ENCODE results near the gene COMMD1. TPM values are rescaled to one million over a fixed set of nuclear protein-coding genes. Genes with fewer than 3 reads are reported as not detected.
"Not testable (repeated sequence)": the region's sequence is repeated elsewhere in the genome, so short reads cannot be mapped to it uniquely, and the experiment has no call there.

Gene COMMD1
- total and polyA plus RNA-seq, 2 donors (not counting 1 experiment from before 2014, with no cell fraction given): 38.6 to 49.3 TPM

GRCh38 chr2:61911510-61911909, 6.0 kb downstream of the COMMD1 start:
- no peak overlapping the region for H3K27ac ChIP-seq (ENCODE audit: insufficient read depth, low read length)
- no peaks in the 10 kb centered on the region for H3K36me3 ChIP-seq (ENCODE audit: control insufficient read depth, insufficient read depth, low read length)
- H3K4me2 ChIP-seq (ENCODE audit: extremely low read depth, insufficient read depth, low read length): no peak overlapping the region
- no peaks in the 10 kb centered on the region for H3K79me2 ChIP-seq (ENCODE audit: control insufficient read depth, insufficient read depth, low read length)
- no peak overlapping the region for H3K9ac ChIP-seq (ENCODE audit: insufficient read depth, low read length)
- H4K20me1 ChIP-seq (ENCODE audit: control insufficient read depth, extremely low read depth, insufficient read depth, low read length): no peaks in the 10 kb centered on the region
- no peak overlapping the region for H3K4me3 ChIP-seq (replicated peaks in 1 of 4; ENCODE audit: control extremely low read depth in 1 of 4, insufficient read depth in 1 of 4, low read depth in 3 of 4, low read length in 4 of 4)
- DNase-seq (ENCODE audit: low read depth in 2 of 2): no peak
- no peak for TF ChIP-seq EZH2 (IDR thresholded peaks at IDR 0.05; ENCODE audit: low read length, missing control alignments)
- TF ChIP-seq, protein P1, sequence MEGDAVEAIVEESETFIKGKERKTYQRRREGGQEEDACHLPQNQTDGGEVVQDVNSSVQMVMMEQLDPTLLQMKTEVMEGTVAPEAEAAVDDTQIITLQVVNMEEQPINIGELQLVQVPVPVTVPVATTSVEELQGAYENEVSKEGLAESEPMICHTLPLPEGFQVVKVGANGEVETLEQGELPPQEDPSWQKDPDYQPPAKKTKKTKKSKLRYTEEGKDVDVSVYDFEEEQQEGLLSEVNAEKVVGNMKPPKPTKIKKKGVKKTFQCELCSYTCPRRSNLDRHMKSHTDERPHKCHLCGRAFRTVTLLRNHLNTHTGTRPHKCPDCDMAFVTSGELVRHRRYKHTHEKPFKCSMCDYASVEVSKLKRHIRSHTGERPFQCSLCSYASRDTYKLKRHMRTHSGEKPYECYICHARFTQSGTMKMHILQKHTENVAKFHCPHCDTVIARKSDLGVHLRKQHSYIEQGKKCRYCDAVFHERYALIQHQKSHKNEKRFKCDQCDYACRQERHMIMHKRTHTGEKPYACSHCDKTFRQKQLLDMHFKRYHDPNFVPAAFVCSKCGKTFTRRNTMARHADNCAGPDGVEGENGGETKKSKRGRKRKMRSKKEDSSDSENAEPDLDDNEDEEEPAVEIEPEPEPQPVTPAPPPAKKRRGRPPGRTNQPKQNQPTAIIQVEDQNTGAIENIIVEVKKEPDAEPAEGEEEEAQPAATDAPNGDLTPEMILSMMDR (conservative IDR thresholded peaks at IDR 0.05 in 1 of 2, IDR thresholded peaks at IDR 0.05 in 1 of 2; ENCODE audit: low read depth in 1 of 2, low read length in 2 of 2): peak in 1 of 2 donors; percentile 12
- no peaks in the 10 kb centered on the region for H3K27me3 ChIP-seq (ENCODE audit: control insufficient read depth, insufficient read depth, low read length)
- no peak overlapping the region for H2AFZ ChIP-seq (ENCODE audit: low read length)
- H3K9me3 ChIP-seq (ENCODE audit: control insufficient read depth, insufficient read depth, low read depth, low read length): no peaks in the 10 kb centered on the region
- H3K4me1 ChIP-seq (ENCODE audit: control insufficient read depth, extremely low read depth, insufficient read depth, low read length): no peaks in the 10 kb centered on the region

DNA sequence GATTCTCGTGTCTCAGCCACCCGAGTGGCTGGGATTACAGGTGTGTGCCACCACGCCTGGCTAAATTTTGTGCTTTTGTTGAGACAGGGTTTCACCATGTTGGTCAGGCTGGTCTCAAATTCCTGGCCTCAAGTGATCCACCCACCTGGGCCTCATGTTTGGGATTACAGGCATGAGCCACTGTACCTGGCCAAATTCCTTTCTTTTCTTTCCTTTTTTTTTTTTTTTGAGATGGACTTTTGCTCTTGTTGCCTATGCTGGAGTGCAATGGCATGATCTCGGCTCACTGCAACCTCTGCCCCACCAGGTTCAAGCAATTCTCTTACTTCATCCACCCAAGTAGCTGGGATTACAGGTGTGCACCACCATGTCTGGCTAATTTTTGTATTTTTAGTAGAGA, 9.3 kb downstream of the COMMD1 start:
- H3K36me3 ChIP-seq (ENCODE audit: control insufficient read depth, insufficient read depth, low read length); H3K4me1 ChIP-seq (ENCODE audit: control insufficient read depth, extremely low read depth, insufficient read depth, low read length); H4K20me1 ChIP-seq (ENCODE audit: control insufficient read depth, extremely low read depth, insufficient read depth, low read length); H3K9ac ChIP-seq (ENCODE audit: insufficient read depth, low read length); H3K27me3 ChIP-seq (ENCODE audit: control insufficient read depth, insufficient read depth, low read length); H3K4me2 ChIP-seq (ENCODE audit: extremely low read depth, insufficient read depth, low read length); H3K79me2 ChIP-seq (ENCODE audit: control insufficient read depth, insufficient read depth, low read length); H3K27ac ChIP-seq (ENCODE audit: insufficient read depth, low read length); H2AFZ ChIP-seq (ENCODE audit: low read length); H3K9me3 ChIP-seq (ENCODE audit: control insufficient read depth, insufficient read depth, low read depth, low read length); H3K4me3 ChIP-seq (replicated peaks in 1 of 4; ENCODE audit: control extremely low read depth in 1 of 4, insufficient read depth in 1 of 4, low read depth in 3 of 4, low read length in 4 of 4); DNase-seq (ENCODE audit: low read depth in 2 of 2): not testable (repeated sequence)

GRCh38 chr2:61920548-61920947, 15.1 kb downstream of the COMMD1 start:
- no peaks in the 10 kb centered on the region for H3K4me1 ChIP-seq (ENCODE audit: control insufficient read depth, extremely low read depth, insufficient read depth, low read length)
- no peak overlapping the region for H3K27ac ChIP-seq (ENCODE audit: insufficient read depth, low read length)
- no peak overlapping the region for H3K4me2 ChIP-seq (ENCODE audit: extremely low read depth, insufficient read depth, low read length)
- H3K79me2 ChIP-seq (ENCODE audit: control insufficient read depth, insufficient read depth, low read length): no peaks in the 10 kb centered on the region
- TF ChIP-seq, protein P1 (conservative IDR thresholded peaks at IDR 0.05 in 1 of 2, IDR thresholded peaks at IDR 0.05 in 1 of 2; ENCODE audit: low read depth in 1 of 2, low read length in 2 of 2): no peak
- no peaks in the 10 kb centered on the region for H3K36me3 ChIP-seq (ENCODE audit: control insufficient read depth, insufficient read depth, low read length)
- no peak overlapping the region for H2AFZ ChIP-seq (ENCODE audit: low read length)
- no peak for DNase-seq (ENCODE audit: low read depth in 2 of 2)
- H4K20me1 ChIP-seq (ENCODE audit: control insufficient read depth, extremely low read depth, insufficient read depth, low read length): no peaks in the 10 kb centered on the region
- no peak overlapping the region for H3K9ac ChIP-seq (ENCODE audit: insufficient read depth, low read length)
- no peaks in the 10 kb centered on the region for H3K27me3 ChIP-seq (ENCODE audit: control insufficient read depth, insufficient read depth, low read length)
- H3K9me3 ChIP-seq (ENCODE audit: control insufficient read depth, insufficient read depth, low read depth, low read length): no peaks in the 10 kb centered on the region
- H3K4me3 ChIP-seq (replicated peaks in 1 of 4; ENCODE audit: control extremely low read depth in 1 of 4, insufficient read depth in 1 of 4, low read depth in 3 of 4, low read length in 4 of 4): no peak overlapping the region
